NCI-H1092 treated with DMSO at 0.1 percent for 48 hours (cell line): ENCODE results near the gene OPRM1.

Source experiments
- DNase-seq: peaks from one replicate; lab custom pipeline; 2025; lab: John Stamatoyannopoulos, UW

Gene OPRM1

GRCh38 chr6:154284313-154284853, 245.3 kb downstream of the OPRM1 start:
- no peak for DNase-seq

DNA sequence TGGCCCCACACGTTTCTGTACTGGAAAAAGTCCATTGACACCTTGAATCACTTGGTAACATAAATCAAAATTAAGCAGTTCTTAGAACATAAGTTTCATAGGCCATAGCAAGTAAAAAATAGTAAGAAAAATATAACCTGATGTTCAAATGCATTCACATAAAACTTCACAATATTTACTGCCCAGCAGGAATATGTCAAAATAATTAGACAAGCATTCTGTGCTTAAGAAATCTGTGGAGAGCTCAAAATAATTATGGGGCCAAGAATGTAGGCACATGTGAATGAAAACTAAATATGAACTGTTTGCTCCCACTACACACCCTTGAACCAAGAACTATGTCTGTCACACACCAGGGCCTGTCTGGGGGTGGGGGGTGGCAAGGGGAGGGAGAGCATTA, 246.8 kb downstream of the OPRM1 start:
- no peak for DNase-seq

DNA sequence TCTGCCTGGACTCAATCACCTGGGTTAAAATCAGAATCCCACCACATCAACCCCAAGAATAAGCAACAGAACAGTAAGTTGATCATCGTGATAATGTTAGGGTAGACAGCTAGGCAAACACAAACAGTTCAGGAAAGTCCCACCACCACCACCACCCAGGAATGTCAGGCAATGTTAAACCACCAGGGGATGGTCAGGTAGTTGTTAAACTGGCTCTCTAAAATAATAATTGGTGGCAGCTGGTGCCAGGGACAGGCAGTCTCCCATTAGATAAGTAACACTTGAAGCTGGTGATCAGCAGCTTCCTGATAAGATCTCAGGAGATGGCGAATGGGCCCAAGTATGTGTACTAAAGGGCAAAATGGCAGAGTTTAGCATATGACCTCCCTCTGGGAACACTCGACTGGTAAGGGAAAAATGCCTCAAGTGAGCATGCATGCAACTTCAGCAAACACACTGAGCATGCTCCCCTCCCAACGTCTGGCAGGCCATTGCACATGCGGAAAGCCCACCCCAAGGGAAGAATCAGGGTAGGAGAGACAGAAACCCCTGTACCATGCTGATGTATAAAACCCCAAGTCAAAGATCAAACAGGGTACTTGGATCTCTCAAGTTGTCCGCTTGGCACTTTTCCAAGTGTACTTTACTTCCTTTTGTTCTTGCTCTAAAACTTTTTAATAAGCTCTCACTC, 250.9 kb downstream of the OPRM1 start:
- no peak for DNase-seq

DNA sequence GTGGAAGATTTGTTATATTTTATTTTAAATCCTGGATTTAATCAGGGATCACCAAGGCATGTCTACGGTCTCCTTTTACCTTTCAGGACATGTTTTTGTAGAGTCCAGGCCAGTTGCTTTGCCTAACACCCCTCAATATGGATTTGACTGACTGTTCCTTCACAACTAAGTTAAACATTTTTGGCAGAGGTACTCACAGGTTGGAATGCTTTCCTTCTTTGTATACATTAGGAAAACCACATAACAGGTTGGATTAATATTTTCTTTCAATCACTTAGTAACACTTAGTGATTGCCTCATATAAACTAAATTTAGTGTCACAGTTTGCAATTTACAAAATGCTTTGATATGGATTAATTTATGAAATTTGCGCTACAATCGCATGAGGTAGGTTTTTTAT, 253.0 kb downstream of the OPRM1 start:
- no peak for DNase-seq

- DNase-seq, result no peak
Measured at GRCh38 chr6:154292855-154293519, 253.9 kb downstream of the OPRM1 start.

DNA sequence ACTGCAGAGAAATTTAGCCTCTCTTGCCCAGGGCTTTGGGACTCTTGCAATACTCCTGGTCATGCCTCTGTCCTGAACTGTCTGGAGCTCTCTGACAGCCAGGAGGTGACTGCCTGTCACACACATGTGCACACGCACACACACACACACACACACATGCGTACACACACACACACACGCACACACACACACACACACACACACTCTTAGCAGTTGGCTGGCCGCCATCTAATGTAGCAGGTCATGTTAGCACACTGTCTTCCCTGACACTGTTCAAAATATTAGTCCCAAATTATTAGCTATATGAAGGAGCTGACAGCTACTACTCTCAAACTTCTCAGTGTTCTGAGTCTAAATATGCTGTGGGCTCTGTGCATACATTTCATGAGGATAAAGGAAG, 256.7 kb downstream of the OPRM1 start:
- no peak for DNase-seq
